ENCODE measurements around the gene SCAND1. TPM values are rescaled to one million over a fixed set of nuclear protein-coding genes. Genes with fewer than 3 reads are reported as not detected.

Gene SCAND1
- total and polyA plus RNA-seq, 5 donors from 2014 or later: 83.3 to 258 (median 216) TPM

DNA sequence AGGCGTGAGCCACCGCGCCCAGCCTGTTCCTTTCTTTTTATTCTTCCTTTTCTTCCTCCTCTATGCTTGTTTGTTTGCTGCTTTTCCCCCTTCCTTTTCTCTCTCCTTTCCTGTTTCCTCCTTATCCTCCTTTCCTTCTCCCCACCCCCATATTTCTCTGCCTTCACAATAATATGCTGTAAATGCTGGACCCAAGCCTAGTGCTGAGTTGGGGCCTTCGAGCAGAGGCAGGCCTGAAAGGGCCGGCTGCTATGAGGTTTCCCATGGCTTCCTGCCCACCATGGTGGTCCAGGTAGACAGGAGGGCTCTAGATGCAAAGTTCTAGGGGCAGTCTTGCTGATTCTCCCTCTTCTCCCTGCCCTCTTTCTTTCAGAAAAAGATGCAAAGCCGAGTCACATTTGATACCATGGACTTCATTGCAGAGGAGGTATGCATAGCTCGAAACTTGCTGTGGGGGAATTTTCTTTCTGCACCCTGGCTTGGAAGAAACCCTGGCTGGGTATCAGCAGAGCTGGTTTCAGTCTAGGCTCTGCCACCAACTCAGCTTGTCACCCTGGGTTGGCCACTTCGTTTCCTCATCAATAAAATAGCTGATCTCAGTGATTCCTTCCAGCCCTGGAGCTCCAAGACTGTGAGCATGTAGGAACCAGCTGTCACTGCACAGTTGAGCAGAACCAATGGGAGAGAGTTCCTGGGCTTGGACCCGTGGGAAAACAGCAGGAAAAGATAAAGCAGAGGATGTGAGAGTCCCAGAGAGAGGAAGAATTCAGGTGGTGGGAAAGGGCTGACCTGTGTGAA is 21.5 kb upstream of the SCAND1 start:
- Mint-ChIP-seq H3K27ac (no peak overlapping the region), H3K27me3 (no peaks in the 10 kb centered on the region), H3K4me1 (no peaks in the 10 kb centered on the region), H3K4me3 (no peak overlapping the region), H3K36me3 (no peaks in the 10 kb centered on the region), H3K9me3 (no peaks in the 10 kb centered on the region)
- no peak for DNase-seq
- Histone ChIP-seq H3K4me3 (ENCODE audit: low read depth, low read length) (no peak overlapping the region), H3K4me1 (ENCODE audit: control insufficient read depth, insufficient read depth, low read length, poor library complexity, severe bottlenecking) (no peaks in the 10 kb centered on the region), H3K36me3 (ENCODE audit: control insufficient read depth, insufficient read depth, low read length) (no peaks in the 10 kb centered on the region), H3K27ac (ENCODE audit: insufficient read depth, low read length, poor library complexity, severe bottlenecking) (no peak overlapping the region), H3K9me3 (ENCODE audit: control insufficient read depth in 2 of 2, low read length in 2 of 2) (no peaks in the 10 kb centered on the region), H3K27me3 (ENCODE audit: control insufficient read depth, insufficient read depth, low read length) (no peaks in the 10 kb centered on the region)
- ATAC-seq (ENCODE audit: low read depth in 2 of 2): no peak

DNA sequence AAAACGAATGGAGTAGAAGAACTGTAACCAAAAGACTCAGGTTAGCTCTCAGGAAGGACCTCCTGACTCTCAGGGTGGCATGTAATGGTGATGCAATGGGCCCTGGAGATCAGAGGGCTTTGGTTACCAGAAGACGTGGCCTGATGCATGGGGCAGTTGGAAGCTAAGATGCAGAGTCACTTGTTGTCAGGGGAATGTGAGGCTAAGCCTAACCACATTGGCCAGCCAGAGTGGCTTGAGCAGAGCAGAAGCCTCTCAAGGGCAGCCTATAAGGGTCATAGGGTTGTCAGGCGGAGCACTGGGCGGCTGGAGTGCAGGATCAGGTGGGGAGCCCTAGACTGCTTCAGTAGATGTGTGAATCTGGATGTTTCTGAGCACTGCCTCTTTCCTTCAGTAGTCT is 20.0 kb upstream of the SCAND1 start:
- Mint-ChIP-seq H3K27ac (no peak overlapping the region), H3K36me3 (no peaks in the 10 kb centered on the region), H3K27me3 (no peaks in the 10 kb centered on the region), H3K4me1 (no peaks in the 10 kb centered on the region), H3K4me3 (no peak overlapping the region), H3K9me3 (peaks cover 0 to 2% (median 0%) of the 10 kb centered on the region in 7 donors)
- Histone ChIP-seq H3K4me3 (ENCODE audit: low read depth, low read length) (no peak overlapping the region), H3K9me3 (ENCODE audit: control insufficient read depth in 2 of 2, low read length in 2 of 2) (no peaks in the 10 kb centered on the region), H3K27ac (ENCODE audit: insufficient read depth, low read length, poor library complexity, severe bottlenecking) (no peak overlapping the region), H3K4me1 (ENCODE audit: control insufficient read depth, insufficient read depth, low read length, poor library complexity, severe bottlenecking) (no peaks in the 10 kb centered on the region), H3K36me3 (ENCODE audit: control insufficient read depth, insufficient read depth, low read length) (no peaks in the 10 kb centered on the region), H3K27me3 (ENCODE audit: control insufficient read depth, insufficient read depth, low read length) (peaks cover 2% of the 10 kb centered on the region)
- ATAC-seq (ENCODE audit: low read depth in 2 of 2): no peak
- DNase-seq: no peak

DNA sequence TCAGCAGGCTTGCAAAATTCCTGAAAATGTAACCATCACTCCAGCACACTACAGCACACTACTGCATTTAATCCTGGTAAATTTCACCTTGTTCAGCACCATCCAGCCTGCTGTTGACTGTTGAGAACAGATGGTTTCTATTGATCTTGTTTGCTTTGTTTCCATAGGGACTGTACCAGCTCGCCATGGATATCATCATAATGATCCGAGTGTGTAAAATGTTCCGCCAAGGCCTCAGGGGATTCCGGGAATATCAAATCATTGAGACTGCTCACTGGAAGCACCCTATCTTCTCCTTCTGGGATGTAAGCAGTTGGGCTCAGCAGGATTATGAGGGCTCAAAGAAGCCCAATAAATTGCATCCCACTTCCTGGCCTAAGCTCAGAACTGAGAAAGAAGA is 18.2 kb upstream of the SCAND1 start:
- Mint-ChIP-seq H3K27me3 (peaks cover 4% of the 10 kb centered on the region), H3K27ac (no peak overlapping the region), H3K9me3 (peaks cover 0 to 2% (median 0%) of the 10 kb centered on the region in 7 donors), H3K4me1 (no peaks in the 10 kb centered on the region), H3K4me3 (no peak overlapping the region), H3K36me3 (no peaks in the 10 kb centered on the region)
- Histone ChIP-seq H3K36me3 (ENCODE audit: control insufficient read depth, insufficient read depth, low read length) (no peaks in the 10 kb centered on the region), H3K27me3 (ENCODE audit: control insufficient read depth, insufficient read depth, low read length) (peaks cover 2% of the 10 kb centered on the region), H3K4me3 (ENCODE audit: low read depth, low read length) (no peak overlapping the region), H3K4me1 (ENCODE audit: control insufficient read depth, insufficient read depth, low read length, poor library complexity, severe bottlenecking) (no peaks in the 10 kb centered on the region), H3K9me3 (ENCODE audit: control insufficient read depth in 2 of 2, low read length in 2 of 2) (no peaks in the 10 kb centered on the region), H3K27ac (ENCODE audit: insufficient read depth, low read length, poor library complexity, severe bottlenecking) (no peak overlapping the region)
- ATAC-seq (ENCODE audit: low read depth in 2 of 2) (no peak), DNase-seq (no peak)

DNA sequence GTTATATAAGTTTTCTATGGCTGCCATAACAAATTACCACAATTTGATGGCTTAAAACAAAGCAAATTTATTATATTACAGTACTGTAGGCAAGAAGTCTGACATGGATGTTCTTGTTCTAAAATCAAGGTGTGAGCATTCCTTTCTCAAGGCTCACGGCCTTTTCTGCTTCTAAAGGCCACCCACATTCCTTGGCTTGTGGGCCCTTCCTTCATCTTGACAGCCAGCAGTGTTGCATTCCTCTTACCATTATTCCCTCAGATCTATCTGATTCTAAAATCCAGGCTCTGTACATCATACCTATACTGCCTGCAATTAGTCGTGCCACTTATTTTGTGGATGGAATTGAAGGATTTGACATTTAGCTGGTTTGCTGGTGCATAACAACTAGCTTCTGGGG is 17.7 kb upstream of the SCAND1 start:
- DNase-seq (no peak), ATAC-seq (ENCODE audit: low read depth in 2 of 2) (no peak)
- H3K4me3 ChIP-seq (ENCODE audit: low read depth, low read length): no peak overlapping the region
- no peaks in the 10 kb centered on the region for H3K9me3 ChIP-seq (ENCODE audit: control insufficient read depth in 2 of 2, low read length in 2 of 2)
- Mint-ChIP-seq H3K27me3 (peaks cover 4% of the 10 kb centered on the region), H3K27ac (no peak overlapping the region), H3K4me3 (no peak overlapping the region), H3K36me3 (no peaks in the 10 kb centered on the region), H3K4me1 (no peaks in the 10 kb centered on the region), H3K9me3 (peaks cover 0 to 2% (median 0%) of the 10 kb centered on the region in 7 donors)
- no peak overlapping the region for H3K27ac ChIP-seq (ENCODE audit: insufficient read depth, low read length, poor library complexity, severe bottlenecking)
- H3K36me3 ChIP-seq (ENCODE audit: control insufficient read depth, insufficient read depth, low read length): no peaks in the 10 kb centered on the region
- H3K4me1 ChIP-seq (ENCODE audit: control insufficient read depth, insufficient read depth, low read length, poor library complexity, severe bottlenecking): no peaks in the 10 kb centered on the region
- H3K27me3 ChIP-seq (ENCODE audit: control insufficient read depth, insufficient read depth, low read length): peaks cover 2% of the 10 kb centered on the region

GRCh38 chr20:35968930-35969329 is 14.6 kb upstream of the SCAND1 start:
- no peak for DNase-seq
- no peak overlapping the region for H3K27ac ChIP-seq (ENCODE audit: insufficient read depth, low read length, poor library complexity, severe bottlenecking)
- peaks cover 2% of the 10 kb centered on the region for H3K27me3 ChIP-seq (ENCODE audit: control insufficient read depth, insufficient read depth, low read length)
- no peak for ATAC-seq (ENCODE audit: low read depth in 2 of 2)
- no peak overlapping the region for H3K27ac Mint-ChIP-seq
- H3K36me3 Mint-ChIP-seq: no peaks in the 10 kb centered on the region
- H3K4me1 ChIP-seq (ENCODE audit: control insufficient read depth, insufficient read depth, low read length, poor library complexity, severe bottlenecking): no peaks in the 10 kb centered on the region
- H3K4me3 Mint-ChIP-seq: no peak overlapping the region
- peaks cover 0 to 2% (median 0%) of the 10 kb centered on the region in 7 donors for H3K9me3 Mint-ChIP-seq
- H3K9me3 ChIP-seq (ENCODE audit: control insufficient read depth in 2 of 2, low read length in 2 of 2): no peaks in the 10 kb centered on the region
- H3K4me1 Mint-ChIP-seq: peaks cover 0 to 5% (median 0%) of the 10 kb centered on the region in 4 donors
- H3K27me3 Mint-ChIP-seq: peaks cover 20% of the 10 kb centered on the region
- H3K36me3 ChIP-seq (ENCODE audit: control insufficient read depth, insufficient read depth, low read length): no peaks in the 10 kb centered on the region
- no peak overlapping the region for H3K4me3 ChIP-seq (ENCODE audit: low read depth, low read length)

DNA sequence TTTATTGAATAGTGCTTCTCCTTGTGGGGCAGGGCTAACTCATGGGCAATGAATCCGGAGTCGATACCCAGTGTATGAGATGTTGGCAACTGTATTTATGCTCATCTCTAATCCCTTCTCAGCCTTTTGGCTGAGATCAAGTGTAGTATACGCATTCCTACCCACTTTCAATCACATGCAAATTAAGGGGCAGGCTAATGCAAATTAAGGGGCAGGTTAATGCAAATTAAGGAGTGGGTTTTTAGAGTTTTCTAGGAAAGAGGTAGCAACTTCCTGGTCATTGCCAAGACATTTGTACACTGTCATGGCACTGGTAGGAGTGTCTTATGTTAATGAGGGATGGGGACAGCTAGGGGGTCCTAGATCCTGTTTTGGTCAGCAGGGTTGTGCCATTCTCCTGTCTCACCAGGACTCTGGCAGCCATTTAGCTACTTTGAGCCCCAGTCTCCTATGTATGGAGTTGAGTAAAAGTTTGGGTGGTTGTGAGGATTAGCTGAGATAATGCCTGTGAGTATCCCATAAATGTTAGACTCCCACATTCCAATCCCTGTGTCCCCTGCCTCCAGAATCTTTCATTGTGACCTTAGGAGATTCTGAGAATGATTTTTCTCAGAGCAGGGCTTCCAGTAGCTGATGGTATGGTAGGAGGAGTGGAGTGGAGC is 13.8 kb upstream of the SCAND1 start, which contains the start of gene CNBD2:
TSS of gene CNBD2 (plus strand) at position 612 of the 662 bp plus-strand sequence. CDS start 173 bp downstream, outside the sequence.
- Histone ChIP-seq H3K27me3 (ENCODE audit: control insufficient read depth, insufficient read depth, low read length) (peaks cover 2% of the 10 kb centered on the region), H3K27ac (ENCODE audit: insufficient read depth, low read length, poor library complexity, severe bottlenecking) (no peak within 1 kb of the TSS), H3K36me3 (ENCODE audit: control insufficient read depth, insufficient read depth, low read length) (no peaks in the 10 kb centered on the region), H3K4me1 (ENCODE audit: control insufficient read depth, insufficient read depth, low read length, poor library complexity, severe bottlenecking) (no peaks in the 10 kb centered on the region), H3K4me3 (ENCODE audit: low read depth, low read length) (no peak within 1 kb of the TSS), H3K9me3 (ENCODE audit: control insufficient read depth in 2 of 2, low read length in 2 of 2) (no peaks in the 10 kb centered on the region)
- ATAC-seq (ENCODE audit: low read depth in 2 of 2): no peak
- Mint-ChIP-seq H3K27ac (no peak within 1 kb of the TSS), H3K27me3 (peaks cover 20% of the 10 kb centered on the region), H3K9me3 (peaks cover 0 to 2% (median 0%) of the 10 kb centered on the region in 7 donors), H3K36me3 (no peaks in the 10 kb centered on the region), H3K4me1 (peaks cover 0 to 5% (median 0%) of the 10 kb centered on the region in 4 donors), H3K4me3 (no peak within 1 kb of the TSS)
- no peak for DNase-seq

DNA sequence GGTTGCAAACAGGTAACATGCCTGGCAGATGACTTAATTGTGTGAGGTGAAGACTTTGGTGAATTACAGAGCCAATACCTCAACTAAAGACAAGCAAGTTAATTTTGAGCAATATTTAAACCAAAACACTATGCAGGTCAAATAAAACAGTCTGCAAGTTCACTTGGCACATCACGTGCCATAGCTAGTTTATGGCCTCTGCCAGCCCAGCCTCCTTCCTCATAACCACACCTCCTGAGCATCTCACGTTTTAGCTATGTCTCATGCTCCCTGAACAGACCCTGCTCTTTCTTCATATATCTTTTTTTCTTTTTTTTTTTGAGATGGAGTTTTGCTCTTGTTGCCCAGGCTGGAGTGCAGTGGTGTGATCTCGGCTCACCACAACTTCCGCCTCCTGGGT is 9.6 kb upstream of the SCAND1 start:
- Mint-ChIP-seq H3K4me1 (peaks cover 0 to 9% (median 0%) of the 10 kb centered on the region in 4 donors), H3K4me3 (no peak overlapping the region), H3K27me3 (peaks cover 25% of the 10 kb centered on the region), H3K36me3 (no peaks in the 10 kb centered on the region), H3K27ac (no peak overlapping the region), H3K9me3 (peaks cover 0 to 2% (median 0%) of the 10 kb centered on the region in 7 donors)
- Histone ChIP-seq H3K9me3 (ENCODE audit: control insufficient read depth in 2 of 2, low read length in 2 of 2) (no peaks in the 10 kb centered on the region), H3K4me3 (ENCODE audit: low read depth, low read length) (no peak overlapping the region), H3K36me3 (ENCODE audit: control insufficient read depth, insufficient read depth, low read length) (no peaks in the 10 kb centered on the region), H3K27ac (ENCODE audit: insufficient read depth, low read length, poor library complexity, severe bottlenecking) (no peak overlapping the region), H3K27me3 (ENCODE audit: control insufficient read depth, insufficient read depth, low read length) (no peaks in the 10 kb centered on the region), H3K4me1 (ENCODE audit: control insufficient read depth, insufficient read depth, low read length, poor library complexity, severe bottlenecking) (no peaks in the 10 kb centered on the region)
- no peak for ATAC-seq (ENCODE audit: low read depth in 2 of 2)
- no peak for DNase-seq

Measured in CD4-positive, CD25-positive, alpha-beta regulatory T cell (primary cell).